Stimulated activated CD4-positive, alpha-beta T cell treated with anti-CD3 and anti-CD28 coated beads, Interleukin-4, amount 100 ng/mL, for 4 hours (primary cell): ENCODE results near the gene SGSM2.

Experiments used
- DNase-seq, 2 experiments: peaks; one replicate each; pipeline ENCODE4 v3.0.0-alpha.2; 2020

The SGSM2 gene

DNA sequence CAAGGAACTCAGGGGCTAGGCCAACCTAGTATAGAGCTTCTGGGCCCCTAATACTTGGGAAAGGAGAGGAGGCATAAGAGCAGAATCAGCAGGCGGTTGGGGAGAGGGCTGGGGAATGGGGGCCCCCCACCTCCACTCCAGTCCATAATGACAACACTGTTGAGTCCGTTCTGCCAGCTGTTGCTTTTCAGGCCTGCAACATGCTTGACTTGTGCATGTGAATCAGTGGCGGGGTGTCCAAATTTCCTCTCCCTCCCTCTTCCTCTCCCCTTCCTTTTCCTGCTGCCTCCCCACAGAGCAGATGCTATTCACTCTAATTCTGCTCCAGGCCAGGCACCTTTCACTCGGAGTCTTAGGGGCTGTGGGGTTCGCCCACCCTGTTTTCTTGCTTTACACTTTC, 31.7 kb downstream of the SGSM2 start:
- DNase-seq: no peak

DNA sequence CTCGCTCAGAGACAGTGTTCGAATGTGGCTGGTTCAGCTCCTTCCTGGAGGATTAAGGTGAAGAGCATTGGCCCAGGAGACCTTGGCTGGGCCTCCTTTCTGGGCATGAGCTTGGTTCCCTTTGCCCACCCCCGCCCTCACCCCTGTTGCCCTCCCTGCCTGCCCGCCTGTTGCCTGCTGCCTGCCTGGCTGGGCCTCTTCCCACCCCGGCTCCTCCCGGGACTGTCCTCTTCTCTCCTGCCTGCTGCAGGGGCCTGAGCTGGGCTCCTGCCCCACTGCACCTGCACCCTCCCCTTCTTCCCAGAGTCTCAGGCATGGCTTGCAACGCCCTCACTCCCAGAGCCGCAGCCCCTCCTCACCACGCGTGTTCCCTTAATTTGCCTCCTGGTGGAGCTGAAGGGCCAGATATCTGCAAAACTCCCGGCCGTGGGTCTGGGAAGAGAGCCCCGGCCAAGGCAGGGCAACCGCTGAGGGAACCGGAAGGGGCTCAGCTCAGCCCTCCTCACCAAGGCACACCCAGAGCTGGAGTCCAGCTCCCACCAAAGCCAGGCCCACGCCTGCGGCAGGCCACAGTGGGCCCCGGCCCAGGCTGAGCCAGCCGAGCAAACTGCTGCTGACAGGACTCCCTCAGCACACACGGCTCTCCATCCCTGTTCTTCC, 32.4 kb downstream of the SGSM2 start:
- DNase-seq: no peak

DNA sequence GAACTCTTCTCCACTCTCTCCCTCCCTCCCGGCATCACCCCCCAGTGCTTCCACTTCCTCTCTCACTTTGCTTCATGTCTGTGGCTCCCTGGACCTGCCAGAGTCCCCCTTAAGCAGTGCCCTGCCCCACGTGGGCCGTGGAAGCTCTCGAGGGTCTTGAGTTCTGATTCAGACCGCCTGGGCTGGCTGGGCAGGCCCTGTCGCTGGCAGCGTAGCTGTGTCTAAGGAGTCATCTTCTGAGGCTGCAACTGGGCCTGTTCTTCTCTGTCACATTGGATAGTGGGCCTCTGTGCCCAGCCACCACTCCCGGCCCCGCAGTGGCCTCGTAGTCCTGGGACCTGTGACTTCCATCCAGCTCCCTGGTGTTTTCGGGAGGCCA, 32.9 kb downstream of the SGSM2 start:
- DNase-seq: no peak

DNA sequence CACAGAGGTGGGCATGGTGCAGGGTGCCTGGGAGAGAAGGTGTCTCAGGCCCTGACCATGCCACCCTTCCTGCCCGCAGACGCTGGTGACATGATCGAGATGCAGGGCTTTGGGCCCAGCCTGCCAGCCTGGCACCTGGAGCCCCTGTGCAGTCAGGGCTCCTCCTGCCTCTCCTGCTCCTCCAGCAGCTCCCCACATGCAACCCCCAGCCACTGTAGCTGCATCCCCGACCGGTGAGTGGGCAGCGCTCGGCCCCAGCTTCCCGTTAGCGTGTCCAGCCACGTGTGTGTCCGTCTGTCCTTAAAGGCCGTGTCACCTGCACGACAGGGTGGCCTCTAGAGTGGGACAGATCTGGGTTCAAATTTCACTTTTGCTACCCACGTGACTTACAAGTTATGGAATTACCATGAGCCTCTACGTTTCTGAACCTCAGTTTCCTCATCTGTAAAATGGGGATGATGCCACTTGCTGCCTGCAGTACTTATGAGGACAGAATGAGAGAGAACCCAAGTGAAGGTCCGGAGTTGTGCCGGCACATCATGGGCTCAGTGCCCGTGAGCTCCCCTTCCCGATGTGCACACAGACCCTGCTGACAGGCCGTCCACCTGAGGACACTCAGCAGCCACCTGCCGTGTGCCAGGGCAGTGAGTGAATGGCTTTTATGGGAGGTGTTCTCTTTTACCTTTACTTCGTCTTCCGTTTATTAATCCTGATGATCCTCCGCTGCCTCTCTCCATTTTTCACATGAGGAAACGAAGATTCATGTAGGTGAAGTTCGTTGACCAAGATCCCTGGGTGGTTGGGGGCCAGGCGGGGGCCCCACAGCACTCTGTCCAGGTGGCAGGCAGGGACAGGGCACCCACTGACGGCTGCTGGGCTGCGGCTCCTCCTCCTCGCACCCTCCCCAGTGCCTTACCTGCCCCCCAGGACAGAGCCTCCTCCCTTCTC, 34.2 kb downstream of the SGSM2 start:
- no peak for DNase-seq

DNA sequence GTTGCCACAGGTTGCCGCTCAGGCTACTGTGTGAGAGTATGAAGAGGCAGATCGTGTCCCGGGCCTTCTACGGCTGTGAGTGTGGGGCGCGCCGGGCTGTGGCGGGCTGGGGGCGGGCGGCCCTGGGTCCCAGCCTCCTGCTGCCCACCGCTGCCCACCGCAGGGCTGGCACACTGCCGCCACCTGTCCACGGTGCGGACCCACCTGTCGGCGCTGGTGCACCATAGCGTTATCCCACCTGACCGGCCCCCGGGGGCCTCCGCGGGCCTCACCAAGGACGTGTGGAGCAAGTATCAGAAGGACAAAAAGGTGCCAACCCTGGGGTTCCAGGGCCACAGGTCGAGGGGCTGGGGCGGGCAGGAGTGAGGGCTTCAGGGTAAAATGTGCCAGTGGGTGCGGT, 34.9 kb downstream of the SGSM2 start:
- DNase-seq: no peak

DNA sequence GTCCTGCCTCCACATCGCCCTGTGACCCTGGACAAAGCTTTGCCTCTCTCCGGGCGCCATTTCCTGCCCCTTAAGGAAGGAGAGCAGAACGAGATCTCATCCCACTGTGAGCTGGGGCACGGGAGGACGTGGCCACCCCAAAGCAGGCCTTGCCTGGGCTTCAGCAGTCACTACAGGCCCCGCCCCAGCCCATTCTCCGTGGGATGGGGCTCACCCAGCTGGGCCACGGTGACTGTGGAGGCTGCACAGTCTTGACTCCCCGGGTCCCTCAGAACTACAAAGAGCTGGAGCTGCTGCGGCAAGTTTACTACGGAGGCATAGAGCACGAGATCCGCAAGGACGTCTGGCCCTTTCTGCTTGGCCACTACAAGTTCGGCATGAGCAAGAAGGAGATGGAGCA, 35.4 kb downstream of the SGSM2 start:
- DNase-seq: no peak

DNA sequence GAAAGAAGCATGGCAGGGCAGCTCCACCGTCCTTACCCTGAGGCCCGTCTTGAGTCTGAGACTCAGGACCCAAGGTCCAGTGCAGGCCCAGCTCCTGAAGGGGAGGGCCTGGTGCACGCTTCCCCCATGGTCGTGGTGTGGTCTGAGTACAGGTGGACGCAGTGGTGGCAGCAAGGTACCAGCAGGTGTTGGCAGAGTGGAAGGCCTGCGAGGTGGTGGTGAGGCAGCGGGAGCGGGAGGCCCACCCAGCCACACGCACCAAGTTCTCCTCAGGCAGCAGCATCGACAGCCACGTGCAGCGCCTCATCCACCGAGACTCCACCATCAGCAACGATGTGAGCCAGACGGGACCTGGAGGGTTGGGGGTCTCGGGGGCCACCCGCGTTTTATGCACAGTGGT, 35.9 kb downstream of the SGSM2 start:
- no peak for DNase-seq

DNA sequence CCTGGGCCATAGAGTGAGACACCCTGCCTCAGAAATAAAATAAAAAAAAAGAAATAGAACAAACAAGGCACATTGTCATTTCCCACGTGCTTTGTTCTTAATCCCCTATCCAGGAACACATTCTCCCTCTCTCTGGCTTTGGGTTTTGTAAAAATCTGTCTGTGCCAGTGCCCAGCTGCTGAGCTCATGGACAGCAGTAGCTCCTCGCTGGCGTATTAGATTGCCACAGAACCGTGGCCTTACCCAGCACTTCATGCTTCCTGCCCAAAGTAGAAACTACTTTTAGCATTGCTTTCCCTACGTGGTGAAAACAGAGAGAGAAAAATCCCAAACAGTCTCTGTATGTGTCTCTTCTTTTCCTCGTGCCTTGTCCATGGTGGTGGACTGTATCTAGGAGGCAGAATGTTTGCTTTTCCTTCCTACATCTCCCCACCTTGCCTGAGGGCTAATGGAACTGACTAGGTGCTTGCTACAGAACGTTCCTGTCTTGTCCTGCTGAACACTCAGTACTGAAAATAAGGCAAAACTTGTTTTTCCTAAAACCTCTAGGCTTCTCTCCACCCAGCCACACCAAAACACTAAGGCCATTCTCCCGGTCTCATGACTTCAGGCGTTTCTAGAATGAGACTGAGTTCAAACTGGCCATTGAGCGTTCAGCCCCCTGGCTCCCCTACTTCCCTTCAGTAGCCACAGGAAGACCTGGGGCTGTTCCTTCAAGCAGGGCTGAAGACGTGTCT, 37.4 kb downstream of the SGSM2 start:
- no peak for DNase-seq

DNA sequence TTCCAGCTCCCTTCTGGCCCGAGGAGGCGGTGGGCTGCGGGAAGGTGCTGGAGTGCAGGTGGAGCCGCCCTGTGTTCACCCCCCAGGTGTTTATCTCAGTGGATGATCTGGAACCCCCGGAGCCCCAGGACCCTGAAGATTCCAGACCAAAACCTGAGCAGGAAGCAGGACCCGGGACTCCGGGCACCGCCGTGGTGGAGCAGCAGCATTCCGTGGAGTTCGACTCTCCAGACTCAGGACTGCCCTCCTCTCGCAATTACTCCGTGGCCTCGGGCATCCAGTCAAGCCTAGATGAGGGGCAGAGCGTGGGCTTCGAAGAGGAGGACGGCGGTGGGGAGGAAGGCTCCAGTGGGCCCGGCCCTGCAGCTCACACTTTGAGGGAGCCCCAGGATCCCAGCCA, 38.1 kb downstream of the SGSM2 start:
- DNase-seq: no peak

DNA sequence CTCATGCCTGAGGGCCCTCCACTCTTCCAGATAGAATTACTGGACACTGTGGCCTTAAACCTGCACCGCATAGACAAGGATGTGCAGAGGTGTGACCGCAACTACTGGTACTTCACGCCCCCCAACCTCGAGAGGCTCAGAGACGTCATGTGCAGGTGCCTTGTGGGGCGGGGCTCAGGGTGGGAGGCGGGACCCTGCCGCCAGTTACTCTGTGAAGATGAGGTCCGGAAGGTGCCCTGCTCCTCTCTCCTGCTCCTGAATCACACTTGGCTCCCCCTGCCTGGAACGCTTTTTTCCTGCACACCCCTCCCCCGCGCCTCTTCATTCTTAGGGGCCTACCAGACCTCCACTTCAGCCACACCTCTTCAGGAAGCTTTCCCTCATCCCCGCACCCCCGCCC, 38.8 kb downstream of the SGSM2 start:
- DNase-seq: no peak

DNA sequence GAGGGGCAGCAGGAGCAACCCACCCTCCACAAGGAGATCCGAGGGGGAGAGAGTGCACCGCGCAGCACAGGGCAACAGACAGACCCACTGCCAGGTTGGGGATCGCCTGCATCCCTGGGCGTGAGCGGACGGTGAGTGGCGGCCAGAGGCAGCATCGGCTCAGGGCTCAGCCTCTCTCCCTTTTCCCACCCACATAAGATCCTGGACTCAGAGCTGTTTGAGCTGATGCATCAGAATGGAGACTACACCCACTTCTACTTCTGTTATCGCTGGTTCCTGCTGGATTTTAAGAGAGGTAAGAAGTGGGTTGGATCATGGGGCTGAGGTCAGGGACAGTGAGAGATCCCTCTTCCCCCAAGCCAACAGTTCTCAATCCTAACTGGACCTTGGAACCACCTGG, 40.4 kb downstream of the SGSM2 start:
- no peak for DNase-seq

DNA sequence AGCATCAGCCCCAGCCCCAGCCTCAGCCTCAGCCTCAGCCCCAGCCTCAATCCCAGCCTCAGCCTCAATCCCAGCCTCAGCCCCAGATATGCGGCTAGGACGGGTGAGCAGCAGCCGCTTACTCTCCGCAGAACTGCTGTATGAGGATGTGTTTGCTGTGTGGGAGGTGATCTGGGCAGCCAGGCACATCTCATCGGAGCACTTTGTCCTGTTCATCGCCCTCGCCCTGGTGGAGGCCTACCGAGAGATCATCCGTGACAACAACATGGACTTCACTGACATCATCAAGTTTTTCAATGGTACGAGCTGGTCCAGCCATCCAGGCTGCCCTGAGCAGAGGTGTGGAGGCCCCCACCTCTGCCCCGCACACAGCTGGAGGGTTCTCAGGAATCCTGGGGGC, 41.6 kb downstream of the SGSM2 start:
- no peak for DNase-seq

DNA sequence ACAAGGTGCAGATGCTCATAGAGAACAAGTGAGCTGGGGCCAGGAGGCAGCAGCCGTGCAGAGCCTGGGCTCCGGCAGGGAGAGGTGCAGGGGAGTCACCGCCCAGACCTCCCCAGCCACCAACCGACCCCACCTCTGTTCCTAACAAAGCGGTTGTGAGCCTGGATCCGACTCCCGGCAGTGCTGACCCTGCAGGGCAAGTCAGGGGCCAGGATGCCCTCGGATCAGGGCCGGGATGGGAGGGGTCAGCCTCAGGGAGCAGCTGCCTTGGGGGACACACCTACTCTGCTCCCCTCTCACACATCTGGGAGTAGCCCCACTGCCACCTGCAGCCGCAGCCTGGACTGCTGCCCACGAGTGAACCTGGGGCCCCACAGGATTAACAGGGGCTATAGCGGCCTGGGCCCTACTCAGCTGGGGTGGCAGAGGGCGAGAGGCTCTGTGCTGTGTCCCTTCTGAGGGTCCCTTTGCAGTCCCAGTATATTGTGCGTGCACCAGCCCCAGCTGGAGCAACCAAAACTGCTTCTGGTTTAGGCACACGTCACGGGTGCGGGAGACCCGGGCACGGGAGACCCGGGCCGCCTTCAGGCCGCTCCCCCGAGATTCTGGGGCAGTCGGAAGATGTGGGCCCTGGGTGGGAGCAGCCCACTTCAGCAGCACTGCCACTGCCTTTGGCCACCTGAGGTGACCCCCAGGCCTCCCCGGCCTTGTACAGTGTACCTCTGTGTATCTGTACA, 42.4 kb downstream of the SGSM2 start:
- no peak for DNase-seq

DNA sequence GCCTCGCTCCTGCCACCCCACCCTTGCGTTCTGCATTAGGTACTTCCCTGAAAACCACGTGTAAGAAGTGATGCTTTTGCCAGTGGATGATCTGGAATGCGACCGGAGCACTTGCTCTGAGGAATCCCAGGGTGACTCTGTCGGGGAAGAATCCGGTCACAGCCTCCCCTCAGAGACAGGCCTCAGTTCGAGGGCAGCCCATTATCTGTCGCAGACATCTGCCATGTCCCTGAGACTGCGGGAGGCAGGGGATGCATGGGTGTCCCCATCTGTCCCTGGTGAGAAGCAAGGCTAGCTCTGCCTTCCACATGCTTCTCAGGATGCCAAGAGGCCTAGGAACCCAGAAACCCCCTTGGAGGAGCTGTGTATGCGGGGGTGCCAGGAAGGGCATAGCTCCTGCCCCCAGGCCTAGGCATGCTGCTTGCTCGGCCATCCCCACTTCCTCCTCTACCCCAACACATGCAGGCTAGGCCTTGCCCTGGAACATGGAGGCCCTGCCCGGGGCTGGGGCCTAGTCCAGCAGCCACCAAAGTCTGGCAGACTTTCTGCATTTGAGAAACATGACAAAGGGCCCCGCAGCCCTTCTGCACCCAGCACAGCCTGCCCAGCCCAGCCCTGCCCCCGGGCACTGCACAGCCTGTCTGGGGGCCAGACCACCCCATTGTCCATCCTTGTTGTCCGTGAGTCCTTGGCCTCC, 43.1 kb downstream of the SGSM2 start:
- no peak for DNase-seq

DNA sequence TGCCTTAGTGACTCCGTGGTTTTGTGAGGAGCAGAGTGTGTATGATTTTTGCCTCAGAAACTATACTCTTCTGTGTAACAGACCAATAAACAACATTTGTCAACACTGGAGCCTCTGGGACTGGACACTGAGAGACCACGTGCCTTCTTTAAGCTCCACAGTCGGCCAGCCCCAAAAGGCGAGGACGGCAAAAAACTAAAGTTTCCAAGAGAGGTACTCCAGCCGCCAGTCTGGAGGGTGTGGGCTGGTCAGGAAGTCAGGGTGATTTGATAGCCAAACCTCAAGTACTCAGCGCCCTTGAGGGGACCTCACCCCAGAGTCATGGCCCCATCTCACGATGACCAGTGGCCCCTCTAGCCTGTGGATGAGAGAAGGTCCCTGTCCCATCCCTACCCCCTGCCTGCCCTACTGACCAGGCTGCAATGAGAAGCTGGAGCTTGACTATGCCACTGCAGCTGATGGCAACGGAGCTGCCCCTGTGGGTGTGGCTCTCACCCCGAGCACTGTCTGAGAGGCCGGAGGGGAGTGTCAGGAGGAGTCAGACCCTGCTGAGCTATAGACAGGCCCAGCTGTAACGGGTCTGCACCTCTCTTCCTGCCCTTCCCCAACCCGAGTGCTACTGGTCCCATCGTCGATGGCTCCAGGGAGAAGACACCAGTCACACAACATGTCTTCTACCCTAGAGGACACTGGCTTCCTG, 43.8 kb downstream of the SGSM2 start:
- no peak for DNase-seq

DNA sequence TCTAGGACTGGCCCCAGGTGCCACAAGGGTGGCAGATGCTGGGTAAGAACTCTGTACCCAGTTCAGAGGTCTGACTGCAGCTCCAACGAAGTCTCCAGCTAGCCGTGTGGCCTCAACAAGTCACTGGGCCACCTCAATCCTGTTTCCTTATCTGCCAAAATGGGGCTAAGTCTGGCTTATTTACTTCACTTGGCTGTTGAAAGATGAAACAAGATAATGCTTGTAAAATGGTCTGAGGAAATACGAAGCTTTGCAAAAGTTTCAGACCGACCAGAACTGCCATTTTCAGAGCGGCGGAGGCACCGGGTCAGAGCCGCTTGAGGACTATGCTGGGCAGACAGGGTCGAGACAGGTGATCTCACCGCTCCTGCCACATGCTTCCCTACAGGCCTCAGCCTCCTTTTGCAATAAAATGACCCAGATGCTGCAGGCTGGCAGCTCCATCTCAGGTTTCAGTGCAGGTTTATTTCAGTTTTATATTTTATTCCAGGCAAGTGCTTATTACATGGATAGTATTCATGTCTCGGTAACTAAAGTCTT, 46.4 kb downstream of the SGSM2 start:
- no peak for DNase-seq

DNA sequence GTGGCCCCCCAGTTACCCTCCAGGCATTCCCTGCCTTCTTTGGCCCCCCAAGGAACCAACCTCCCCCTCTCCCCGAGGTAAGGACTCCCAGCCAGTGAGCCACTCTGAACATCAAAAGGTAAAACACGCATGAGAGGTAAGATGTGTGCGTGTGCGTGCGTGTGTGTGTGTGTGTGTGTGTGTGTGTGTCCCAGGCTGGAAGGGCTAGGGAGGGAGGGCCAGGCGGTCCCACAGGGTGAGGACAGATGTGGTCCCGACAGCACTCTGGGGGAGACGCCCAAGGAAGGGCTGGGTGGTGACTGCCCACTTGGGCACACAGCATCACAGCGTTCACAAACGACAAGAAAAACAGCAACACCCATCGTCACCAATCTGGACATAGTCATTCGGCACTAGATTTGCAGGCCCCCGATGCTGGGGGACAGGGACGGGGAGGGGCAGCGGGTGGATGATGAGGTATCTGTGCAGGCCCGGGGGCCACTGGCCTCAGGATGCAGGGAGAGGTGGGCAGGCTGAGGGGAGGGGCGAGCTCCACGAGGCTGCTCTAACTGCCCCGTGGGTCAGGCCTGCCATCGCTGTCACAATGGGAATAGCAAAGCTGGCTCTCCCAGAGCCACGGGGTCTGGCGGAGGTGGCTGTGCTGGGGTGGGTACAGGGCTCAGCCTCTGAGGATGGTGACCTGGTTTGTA, 47.3 kb downstream of the SGSM2 start:
- DNase-seq: no peak

DNA sequence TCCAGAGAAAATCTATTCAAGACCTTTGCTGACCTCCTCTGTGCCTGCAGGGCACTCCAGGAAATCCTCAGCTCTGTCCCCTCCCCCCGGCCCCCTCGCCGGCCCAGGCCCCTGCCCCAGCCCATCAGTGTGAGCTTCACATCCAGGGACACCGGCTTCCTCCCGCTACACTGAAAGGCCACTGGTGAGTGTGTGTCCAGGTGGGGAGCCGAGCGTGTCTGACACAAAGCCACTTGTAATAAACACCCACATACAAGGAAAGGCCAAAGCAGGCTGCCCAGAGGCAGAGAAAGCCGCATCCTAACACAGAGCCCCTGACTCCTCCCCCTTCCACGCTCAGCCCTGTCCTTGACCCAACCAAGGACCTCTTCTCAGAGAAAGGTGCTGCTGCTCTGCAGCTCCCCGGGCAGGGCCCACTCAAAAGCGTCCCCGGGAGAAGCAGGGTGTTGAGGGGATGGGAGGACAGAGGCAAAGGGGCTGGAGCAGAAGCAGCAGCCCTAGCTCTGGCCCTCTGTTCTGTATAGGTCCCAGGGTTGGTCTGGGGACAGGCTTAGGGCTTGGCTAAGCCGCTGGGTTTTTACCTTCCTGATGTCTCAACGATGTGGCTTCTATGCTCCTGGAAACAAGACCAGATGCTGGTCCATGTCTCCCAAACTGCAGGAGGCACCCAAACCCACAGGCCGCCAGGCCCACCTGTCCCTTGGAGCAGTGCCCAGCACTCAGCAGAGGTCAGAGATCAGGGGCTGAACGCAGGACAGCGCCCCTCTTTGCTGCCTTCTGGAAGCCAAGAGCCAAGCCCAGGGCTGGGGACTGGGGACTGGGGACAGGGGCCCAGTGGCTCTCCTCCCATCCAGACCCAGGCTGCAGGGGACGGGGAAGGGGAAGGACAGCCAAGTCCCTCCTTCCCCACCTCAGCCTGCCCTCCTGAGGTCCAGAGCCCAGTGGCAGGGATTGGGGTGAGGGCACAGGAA, 48.2 kb downstream of the SGSM2 start:
- no peak for DNase-seq

DNA sequence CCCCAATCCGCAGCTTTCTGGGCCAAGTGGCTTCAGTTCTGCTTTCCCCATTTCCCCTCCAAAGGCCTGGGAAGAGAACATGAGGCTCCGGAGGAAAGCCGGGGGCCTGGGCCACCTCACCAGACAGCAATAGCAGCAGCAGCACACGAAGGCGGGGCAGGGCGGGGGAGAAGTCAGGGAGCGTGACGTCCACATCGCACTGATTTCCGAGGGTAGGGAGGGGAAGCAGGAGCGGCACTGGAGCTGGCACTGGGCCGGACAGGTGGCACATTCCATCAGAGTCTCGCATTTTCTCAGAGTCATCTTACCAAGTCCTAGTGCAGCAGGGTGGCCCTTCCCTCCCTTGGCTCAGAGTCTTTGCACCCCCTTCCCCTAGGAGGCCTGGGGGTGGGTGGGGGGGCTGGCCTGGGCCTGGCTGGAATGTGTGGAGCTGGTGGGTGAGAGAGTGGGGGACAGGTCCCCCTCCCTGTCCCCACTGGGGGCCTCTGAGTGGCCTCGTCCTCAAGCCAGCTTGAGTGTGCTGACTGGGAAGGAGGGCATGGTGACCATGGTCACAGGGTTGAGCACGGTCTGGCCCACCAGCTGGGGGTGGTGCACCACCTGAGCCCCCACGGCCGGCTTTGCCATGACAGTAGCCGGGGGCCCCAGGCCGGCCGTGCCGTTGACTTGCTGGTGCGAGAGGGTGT, 49.2 kb downstream of the SGSM2 start:
- no peak for DNase-seq
